ENCODE data around the gene DHRS13.

The DHRS13 gene

GRCh38 chr17:28902819-28903545 lies at the start of gene DHRS13:
Gene DHRS13, minus strand, starts transcription at chr17:28903079. Its CDS starts 135 bp downstream, at chr17:28902944.
- DNase-seq, result peak; percentile 66 to 79

GRCh38 chr17:28951991-28952975 lies 49.4 kb upstream of the DHRS13 start:
- DNase-seq, result peak; percentile 98 to 100

- DNase-seq, result peak; percentile 99
Observed at GRCh38 chr17:28951428-28951990, 48.6 kb upstream of the DHRS13 start, which contains the start of gene PHF12. Gene PHF12, minus strand, starts transcription at chr17:28951518. Its CDS starts 558 bp downstream, at chr17:28950960.

GRCh38 chr17:28950752-28951427 lies 48.0 kb upstream of the DHRS13 start:
- no peak for DNase-seq

- DNase-seq, result no peak
Observed at GRCh38 chr17:28950017-28950751, 47.3 kb upstream of the DHRS13 start.

GRCh38 chr17:28949185-28950016 lies 46.5 kb upstream of the DHRS13 start:
- DNase-seq, result peak; percentile 73 to 77

GRCh38 chr17:28948873-28949184 lies 46.0 kb upstream of the DHRS13 start:
- peak in 1 of 2 donors; percentile 69 for DNase-seq

- no peak for DNase-seq
Observed at GRCh38 chr17:28948342-28948741, 45.5 kb upstream of the DHRS13 start.

GRCh38 chr17:28947639-28948038 lies 44.8 kb upstream of the DHRS13 start:
- DNase-seq, result no peak

GRCh38 chr17:28946239-28946638 lies 43.4 kb upstream of the DHRS13 start:
- no peak for DNase-seq

GRCh38 chr17:28944862-28945741 lies 42.2 kb upstream of the DHRS13 start:
- no peak for DNase-seq

- DNase-seq, result no peak
Observed at GRCh38 chr17:28944343-28944742, 41.5 kb upstream of the DHRS13 start.

GRCh38 chr17:28942925-28943324 lies 40.0 kb upstream of the DHRS13 start:
- DNase-seq, result no peak

- DNase-seq, result no peak
Observed at GRCh38 chr17:28941251-28941650, 38.4 kb upstream of the DHRS13 start.

- no peak for DNase-seq
Observed at GRCh38 chr17:28940675-28941074, 37.8 kb upstream of the DHRS13 start.

- DNase-seq, result no peak
Observed at GRCh38 chr17:28940142-28940541, 37.3 kb upstream of the DHRS13 start.

GRCh38 chr17:28938552-28938951 lies 35.7 kb upstream of the DHRS13 start:
- peak in 1 of 2 donors; percentile 55 for DNase-seq

- DNase-seq, result peak; percentile 39 to 88
Observed at GRCh38 chr17:28937044-28937729, 34.3 kb upstream of the DHRS13 start.

- no peak for DNase-seq
Observed at GRCh38 chr17:28935744-28936460, 33.0 kb upstream of the DHRS13 start.

Data from hippocampal formation (tissue), 2 donors.